ENCODE data around the gene TMPRSS12. TPM values are rescaled to one million over a fixed set of nuclear protein-coding genes. Genes with fewer than 3 reads are reported as not detected.
"Not testable (repeated sequence)": the region's sequence is repeated elsewhere in the genome, so short reads cannot be mapped to it uniquely, and the experiment has no call there.

TMPRSS12 gene
- total and polyA plus RNA-seq, 2 donors (not counting 1 experiment from before 2014, with no cell fraction given) = not detected

GRCh38 chr12:50928392-50928791 lies 85.7 kb downstream of the TMPRSS12 start:
- intact Hi-C loops (cut with micrococcal nuclease) = loop anchor here (10.0 kb wide), 2 partner anchors 424 to 524 kb away; partner anchors contain the start of genes DIP2B and LARP4
- Histone ChIP-seq H3K27me3 (replicated peaks in 1 of 4; ENCODE audit: control extremely low read depth in 1 of 4, control insufficient read depth in 3 of 4, insufficient read depth in 4 of 4, low read length in 3 of 4) (no peaks in the 10 kb centered on the region), H3K4me3 (ENCODE audit: control extremely low read depth in 1 of 5, extremely low read depth in 1 of 5, insufficient read depth in 1 of 5, low read depth in 2 of 5, low read length in 4 of 5) (peak overlapping the region; percentile 75 to 99 (median 88)), H3K9ac (ENCODE audit: low read length) (peak overlapping the region; percentile 92), H3K9me3 (ENCODE audit: control extremely low read depth in 1 of 3, control insufficient read depth in 2 of 3, insufficient read depth in 1 of 3, low read length in 2 of 3) (no peaks in the 10 kb centered on the region), H4K20me1 (ENCODE audit: control insufficient read depth, insufficient read depth, low read length, poor library complexity, severe bottlenecking) (peaks cover 47% of the 10 kb centered on the region), H2AFZ (ENCODE audit: insufficient read depth, low read depth, low read length, poor library complexity, severe bottlenecking) (no peak overlapping the region), H3K4me1 (ENCODE audit: control insufficient read depth in 2 of 2, insufficient read depth in 2 of 2, low read length in 2 of 2) (peaks cover 22 to 42% of the 10 kb centered on the region in 2 donors), H3K79me2 (ENCODE audit: control insufficient read depth, insufficient read depth, low read length) (peaks cover 65% of the 10 kb centered on the region), H3K27ac (ENCODE audit: low read length in 2 of 2) (peak overlapping the region in 1 of 2 donors; percentile 91), H3K4me2 (replicated peaks; ENCODE audit: low read depth, low read length, poor library complexity, severe bottlenecking) (peak overlapping the region; percentile 76), H3K36me3 (replicated peaks in 1 of 2; ENCODE audit: control extremely low read depth in 1 of 2, control insufficient read depth in 1 of 2, extremely low read depth in 1 of 2, insufficient read depth in 2 of 2, low read length in 1 of 2) (peaks cover 4 to 49% of the 10 kb centered on the region in 2 experiments)
- Mint-ChIP-seq H3K4me1 (peaks cover 65% of the 10 kb centered on the region), H3K9me3 (ENCODE audit: insufficient read depth) (no peaks in the 10 kb centered on the region), H3K4me3 (peak overlapping the region; percentile 96), H3K27me3 (no peaks in the 10 kb centered on the region), H3K27ac (peak overlapping the region; percentile 88)
- POLR2A ChIA-PET = interaction anchor here (1.0 kb wide), 1 partner anchor 14 kb away, joined by 5 read pairs; no protein-coding TSS in a partner anchor
- CTCF ChIA-PET = interaction anchor here (0.9 to 10.0 kb wide), 3 partner anchors 57 to 103 kb away, joined by 3 to 94 read pairs (median 15); no protein-coding TSS in a partner anchor
- DNase-seq (no peak), ATAC-seq (ENCODE audit: low read depth) (no peak)
- TF ChIP-seq EZH2 (IDR thresholded peaks at IDR 0.05; ENCODE audit: borderline replicate concordance, insufficient read depth, low read depth, low read length, poor library complexity, severe bottlenecking) = no peak
- TF ChIP-seq CTCF (IDR thresholded peaks at IDR 0.05) = no peak
- WGBS (ENCODE audit: insufficient coverage) = 63% methylated on average over 3 of the region's 3 CpGs

- no peak for DNase-seq
- Histone ChIP-seq H4K20me1 (ENCODE audit: control insufficient read depth, insufficient read depth, low read length, poor library complexity, severe bottlenecking) (peaks cover 57% of the 10 kb centered on the region), H3K9ac (ENCODE audit: low read length) (no peak overlapping the region), H3K36me3 (replicated peaks in 1 of 2; ENCODE audit: control extremely low read depth in 1 of 2, control insufficient read depth in 1 of 2, extremely low read depth in 1 of 2, insufficient read depth in 2 of 2, low read length in 1 of 2) (peaks cover 4 to 57% of the 10 kb centered on the region in 2 experiments), H3K4me3 (ENCODE audit: control extremely low read depth in 1 of 5, extremely low read depth in 1 of 5, insufficient read depth in 1 of 5, low read depth in 2 of 5, low read length in 4 of 5) (no peak overlapping the region), H2AFZ (ENCODE audit: insufficient read depth, low read depth, low read length, poor library complexity, severe bottlenecking) (no peak overlapping the region), H3K9me3 (ENCODE audit: control extremely low read depth in 1 of 3, control insufficient read depth in 2 of 3, insufficient read depth in 1 of 3, low read length in 2 of 3) (no peaks in the 10 kb centered on the region), H3K79me2 (ENCODE audit: control insufficient read depth, insufficient read depth, low read length) (peaks cover 62% of the 10 kb centered on the region), H3K27ac (ENCODE audit: low read length in 2 of 2) (no peak overlapping the region), H3K4me2 (replicated peaks; ENCODE audit: low read depth, low read length, poor library complexity, severe bottlenecking) (peak overlapping the region; percentile 76), H3K27me3 (replicated peaks in 1 of 4; ENCODE audit: control extremely low read depth in 1 of 4, control insufficient read depth in 3 of 4, insufficient read depth in 4 of 4, low read length in 3 of 4) (no peaks in the 10 kb centered on the region), H3K4me1 (ENCODE audit: control insufficient read depth in 2 of 2, insufficient read depth in 2 of 2, low read length in 2 of 2) (peaks cover 34 to 44% of the 10 kb centered on the region in 2 donors)
- H3K4me1 Mint-ChIP-seq = peaks cover 72% of the 10 kb centered on the region
- peak overlapping the region; percentile 39 for H3K27ac Mint-ChIP-seq
- no peak overlapping the region for H3K4me3 Mint-ChIP-seq
- no peaks in the 10 kb centered on the region for H3K27me3 Mint-ChIP-seq
- ChIA-PET CTCF (interaction anchor here (3.8 to 10.0 kb wide), 2 partner anchors 55 to 104 kb away, joined by 15 to 94 read pairs; no protein-coding TSS in a partner anchor), POLR2A (interaction anchor here (0.7 kb wide), 2 partner anchors 392 to 1809 kb away, joined by 4 to 5 read pairs; no protein-coding TSS in a partner anchor)
- no peaks in the 10 kb centered on the region for H3K9me3 Mint-ChIP-seq (ENCODE audit: insufficient read depth)
- ATAC-seq (ENCODE audit: low read depth) = no peak
- 100% methylated on average over 2 of the region's 3 CpGs for WGBS (ENCODE audit: insufficient coverage)
- TF ChIP-seq EZH2 (IDR thresholded peaks at IDR 0.05; ENCODE audit: borderline replicate concordance, insufficient read depth, low read depth, low read length, poor library complexity, severe bottlenecking) = no peak
- no peak for TF ChIP-seq CTCF (IDR thresholded peaks at IDR 0.05)
- intact Hi-C loops (cut with micrococcal nuclease) = loop anchor here (10.0 kb wide), 2 partner anchors 425 to 525 kb away; partner anchors contain the start of genes DIP2B and LARP4
Observed at GRCh38 chr12:50929831-50930230, 87.1 kb downstream of the TMPRSS12 start.

DNA sequence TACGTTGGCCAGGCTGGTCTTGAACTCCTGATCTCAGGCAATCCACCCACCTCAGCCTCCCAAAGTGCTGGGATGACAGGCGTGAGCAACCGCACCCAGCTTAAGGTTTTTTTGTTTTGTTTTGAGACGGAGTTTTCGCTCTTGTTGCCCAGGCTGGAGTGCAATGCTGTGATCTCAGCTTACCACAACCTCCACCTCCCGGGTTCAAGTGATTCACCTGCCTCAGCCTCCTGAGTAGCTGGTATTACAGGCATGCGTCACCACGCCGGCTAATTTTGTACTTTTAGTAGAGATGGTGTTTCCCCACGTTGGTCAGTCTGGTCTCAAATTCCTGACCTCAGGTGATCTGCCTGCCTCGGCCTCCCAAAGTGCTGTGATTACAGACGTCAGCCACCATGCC lies 87.8 kb downstream of the TMPRSS12 start:
- ATAC-seq (ENCODE audit: low read depth); intact Hi-C loops (cut with micrococcal nuclease); H3K4me2 ChIP-seq (replicated peaks; ENCODE audit: low read depth, low read length, poor library complexity, severe bottlenecking); H3K27ac Mint-ChIP-seq; H3K9me3 Mint-ChIP-seq (ENCODE audit: insufficient read depth); DNase-seq; H2AFZ ChIP-seq (ENCODE audit: insufficient read depth, low read depth, low read length, poor library complexity, severe bottlenecking); H3K27ac ChIP-seq (ENCODE audit: low read length in 2 of 2); H3K27me3 Mint-ChIP-seq; H3K27me3 ChIP-seq (replicated peaks in 1 of 4; ENCODE audit: control extremely low read depth in 1 of 4, control insufficient read depth in 3 of 4, insufficient read depth in 4 of 4, low read length in 3 of 4); H3K4me3 Mint-ChIP-seq; H3K9ac ChIP-seq (ENCODE audit: low read length); H3K9me3 ChIP-seq (ENCODE audit: control extremely low read depth in 1 of 3, control insufficient read depth in 2 of 3, insufficient read depth in 1 of 3, low read length in 2 of 3); H3K4me3 ChIP-seq (ENCODE audit: control extremely low read depth in 1 of 5, extremely low read depth in 1 of 5, insufficient read depth in 1 of 5, low read depth in 2 of 5, low read length in 4 of 5): not testable (repeated sequence)
- peaks cover 74% of the 10 kb centered on the region for H3K4me1 Mint-ChIP-seq
- ChIA-PET POLR2A (interaction anchor here (0.7 kb wide), 1 partner anchor 34 kb away, joined by 9 read pairs; no protein-coding TSS in a partner anchor), CTCF (interaction anchor here (0.8 to 10.0 kb wide), 3 partner anchors 55 to 105 kb away, joined by 3 to 94 read pairs (median 15); no protein-coding TSS in a partner anchor)
- peaks cover 4 to 59% of the 10 kb centered on the region in 2 experiments for H3K36me3 ChIP-seq (replicated peaks in 1 of 2; ENCODE audit: control extremely low read depth in 1 of 2, control insufficient read depth in 1 of 2, extremely low read depth in 1 of 2, insufficient read depth in 2 of 2, low read length in 1 of 2)
- WGBS (ENCODE audit: insufficient coverage) = 100% methylated on average over 4 of the region's 12 CpGs
- peaks cover 36 to 44% of the 10 kb centered on the region in 2 donors for H3K4me1 ChIP-seq (ENCODE audit: control insufficient read depth in 2 of 2, insufficient read depth in 2 of 2, low read length in 2 of 2)
- peaks cover 55% of the 10 kb centered on the region for H3K79me2 ChIP-seq (ENCODE audit: control insufficient read depth, insufficient read depth, low read length)
- H4K20me1 ChIP-seq (ENCODE audit: control insufficient read depth, insufficient read depth, low read length, poor library complexity, severe bottlenecking) = peaks cover 57% of the 10 kb centered on the region

All from B cell (primary cell).